CD4-positive, CD25-positive, alpha-beta regulatory T cell (primary cell): ENCODE results near the gene MBTPS1. TPM values are rescaled to one million over a fixed set of nuclear protein-coding genes. Genes with fewer than 3 reads are reported as not detected.

Source experiments
- ATAC-seq, 2 donors: fragments of 150-1000 bp; cut with Tn5 transposase; one replicate each; pipeline ENCODE4 v1.10.0; 2021; ENCODE audit warnings: low read depth in 2 of 2, moderate number of reproducible peaks in 2 of 2, moderate library complexity in 1 of 2
- DNase-seq, 3 donors: peaks; one replicate each; pipeline versions ENCODE4 v3.0.0 to v3.0.0-alpha.2; 2012 to 2022; ENCODE audit warnings: mixed read lengths in 1 of 3
- H3K27ac ChIP-seq: one replicate; pipeline ENCODE4 v1.7.0; 2013; ENCODE audit warnings: mild to moderate bottlenecking, low read length; ENCODE audit not compliant: insufficient read depth, poor library complexity, severe bottlenecking
- H3K27me3 ChIP-seq: one replicate; pipeline ENCODE4 v1.7.0; 2013; ENCODE audit warnings: low read length; ENCODE audit not compliant: control insufficient read depth, insufficient read depth
- H3K36me3 ChIP-seq: one replicate; pipeline ENCODE4 v1.7.0; 2013; ENCODE audit warnings: mild to moderate bottlenecking, low read length, moderate library complexity; ENCODE audit not compliant: control insufficient read depth, insufficient read depth
- H3K4me1 ChIP-seq: 2 replicates; pipeline ENCODE4 v1.7.0; 2013; ENCODE audit warnings: mild to moderate bottlenecking, low read length; ENCODE audit not compliant: insufficient read depth, control insufficient read depth, poor library complexity, severe bottlenecking
- H3K4me3 ChIP-seq: one replicate; pipeline ENCODE4 v1.7.0; 2013; ENCODE audit warnings: low read depth, mild to moderate bottlenecking, low read length, moderate library complexity
- H3K9me3 ChIP-seq, 2 experiments: 1 replicate in 1 of 2; 2 replicates in 1 of 2; pipeline ENCODE4 v1.7.0; 2013; ENCODE audit warnings: low read length in 2 of 2, mild to moderate bottlenecking in 1 of 2, moderate library complexity in 1 of 2; ENCODE audit not compliant: control insufficient read depth in 2 of 2
- H3K27ac Mint-ChIP-seq, 3 donors: one replicate each; pipeline ENCODE4 v1.8.0; 2020 to 2022; ENCODE audit warnings: mild to moderate bottlenecking in 3 of 3, mixed read lengths in 3 of 3, moderate library complexity in 2 of 3
- H3K27me3 Mint-ChIP-seq: one replicate; pipeline ENCODE4 v1.8.0; 2022; ENCODE audit warnings: mild to moderate bottlenecking, mixed read lengths
- H3K36me3 Mint-ChIP-seq: one replicate; pipeline ENCODE4 v1.8.0; 2020; ENCODE audit warnings: mixed read lengths
- H3K4me1 Mint-ChIP-seq, 4 donors: one replicate each; pipeline ENCODE4 v1.8.0; 2020 to 2022; ENCODE audit warnings: mixed read lengths in 4 of 4, mild to moderate bottlenecking in 1 of 4
- H3K4me3 Mint-ChIP-seq, 4 donors: one replicate each; pipeline ENCODE4 v1.8.0; 2020 to 2022; ENCODE audit warnings: mild to moderate bottlenecking in 4 of 4, mixed read lengths in 4 of 4, moderate library complexity in 3 of 4
- H3K9me3 Mint-ChIP-seq, 7 donors: one replicate each; pipeline ENCODE4 v1.8.0; 2020 to 2022; ENCODE audit warnings: mixed read lengths in 7 of 7, mild to moderate bottlenecking in 3 of 7, moderate library complexity in 2 of 7
- polyA plus RNA-seq, 4 donors: library from polyadenylated mRNA; unstranded; fragments of 300-500 nt; fragmentation: Illumina TruSeq; gene quantifications; one replicate each; pipeline ENCODE4 v1.2.3, GENCODE V29; 2021
- total RNA-seq: library from RNA; stranded (reverse); gene quantifications from one replicate; pipeline ENCODE4 v1.2.3, GENCODE V29; 2022

The MBTPS1 gene
- 118 TPM for total RNA-seq
- polyA plus RNA-seq = 10 to 100 TPM; 40.6 to 62.5 (median 47.8) TPM

DNA sequence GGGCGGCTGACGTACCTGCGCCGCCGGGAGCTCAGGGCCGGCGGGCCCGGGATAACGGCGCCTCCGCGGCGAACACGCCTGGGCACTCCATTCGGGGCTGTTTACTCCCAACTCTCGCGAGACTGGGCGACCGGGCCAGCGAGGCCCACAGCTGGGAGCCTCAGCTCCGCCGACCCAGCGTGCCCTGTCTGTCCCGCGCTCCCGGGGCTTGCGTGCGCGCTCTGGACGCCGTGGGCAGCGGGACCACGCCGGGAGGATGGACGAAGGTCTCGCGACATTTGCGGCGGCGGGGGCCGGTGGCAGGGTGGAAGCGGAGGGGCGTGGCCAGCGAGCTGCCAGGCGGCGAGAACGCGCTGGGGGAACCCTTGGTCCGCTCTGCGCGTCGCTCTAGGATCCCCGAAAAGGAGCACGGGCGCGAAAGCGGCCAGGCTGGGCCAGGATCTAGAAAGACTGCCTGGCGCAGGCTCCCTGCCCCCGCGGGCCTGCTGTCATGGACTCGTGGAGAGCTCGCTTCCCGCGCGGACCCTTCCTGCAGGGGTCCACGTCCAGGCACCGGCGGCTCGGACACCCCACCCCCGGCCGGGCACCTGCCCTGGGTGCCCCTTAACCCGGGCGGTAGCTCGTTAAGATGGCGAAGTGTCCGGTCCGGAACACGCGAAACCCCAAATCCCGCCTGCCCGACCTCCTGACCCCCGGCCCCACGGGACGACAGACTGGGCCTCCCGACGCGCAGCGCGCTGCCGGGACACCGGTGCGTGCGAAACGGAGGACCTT, at the start of gene MBTPS1:
MBTPS1 (minus strand) TSS at position 223 of the 774 bp plus-strand sequence. CDS start 15,159 bp downstream, outside the sequence.
- no peaks in the 10 kb centered on the region for H3K9me3 Mint-ChIP-seq
- H3K36me3 Mint-ChIP-seq = peaks cover 2% of the 10 kb centered on the region
- no peaks in the 10 kb centered on the region for H3K27me3 Mint-ChIP-seq
- Histone ChIP-seq H3K4me3 (peak within 1 kb of the TSS; percentile 95), H3K9me3 (no peaks in the 10 kb centered on the region), H3K27ac (peak within 1 kb of the TSS; percentile 91), H3K36me3 (no peaks in the 10 kb centered on the region), H3K4me1 (peaks cover 30% of the 10 kb centered on the region), H3K27me3 (no peaks in the 10 kb centered on the region)
- peaks cover 13 to 32% (median 21%) of the 10 kb centered on the region in 4 donors for H3K4me1 Mint-ChIP-seq
- DNase-seq (peak; percentile 97 to 99 (median 98)), ATAC-seq (peak; percentile 90 to 92)
- H3K4me3 Mint-ChIP-seq = peak within 1 kb of the TSS; percentile 95 to 98 (median 96)
- peak within 1 kb of the TSS; percentile 96 to 98 (median 98) for H3K27ac Mint-ChIP-seq

DNA sequence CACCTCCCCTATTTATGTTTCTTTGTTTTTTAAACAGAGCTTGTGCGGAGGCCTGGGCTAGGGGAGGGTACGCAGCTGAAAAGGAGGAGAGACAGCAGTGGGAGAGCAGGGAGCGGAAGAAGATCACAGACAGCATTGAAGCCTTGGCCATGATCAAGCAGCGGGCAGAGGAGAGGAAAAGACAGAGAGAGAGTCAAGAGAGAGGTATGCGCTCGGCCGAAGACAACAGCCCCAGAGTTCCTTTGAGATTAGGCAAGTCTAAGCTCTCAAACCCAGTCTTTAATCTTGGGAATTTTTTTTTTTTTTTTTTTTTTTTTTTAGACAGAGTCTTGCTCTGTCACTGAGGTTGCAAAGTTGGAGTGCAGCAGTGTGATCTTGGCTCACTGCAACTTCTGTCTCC, 49.0 kb upstream of the MBTPS1 start:
- H3K4me3 Mint-ChIP-seq = no peak overlapping the region
- H3K27me3 Mint-ChIP-seq = peaks cover 34% of the 10 kb centered on the region
- H3K36me3 ChIP-seq = no peaks in the 10 kb centered on the region
- H3K4me1 ChIP-seq = no peaks in the 10 kb centered on the region
- H3K9me3 ChIP-seq = no peaks in the 10 kb centered on the region
- peaks cover 0 to 5% (median 0%) of the 10 kb centered on the region in 7 donors for H3K9me3 Mint-ChIP-seq
- H3K36me3 Mint-ChIP-seq = no peaks in the 10 kb centered on the region
- H3K4me1 Mint-ChIP-seq = no peaks in the 10 kb centered on the region
- DNase-seq (no peak), ATAC-seq (no peak)
- no peak overlapping the region for H3K4me3 ChIP-seq
- peaks cover 7% of the 10 kb centered on the region for H3K27me3 ChIP-seq
- no peak overlapping the region for H3K27ac Mint-ChIP-seq
- H3K27ac ChIP-seq = no peak overlapping the region

DNA sequence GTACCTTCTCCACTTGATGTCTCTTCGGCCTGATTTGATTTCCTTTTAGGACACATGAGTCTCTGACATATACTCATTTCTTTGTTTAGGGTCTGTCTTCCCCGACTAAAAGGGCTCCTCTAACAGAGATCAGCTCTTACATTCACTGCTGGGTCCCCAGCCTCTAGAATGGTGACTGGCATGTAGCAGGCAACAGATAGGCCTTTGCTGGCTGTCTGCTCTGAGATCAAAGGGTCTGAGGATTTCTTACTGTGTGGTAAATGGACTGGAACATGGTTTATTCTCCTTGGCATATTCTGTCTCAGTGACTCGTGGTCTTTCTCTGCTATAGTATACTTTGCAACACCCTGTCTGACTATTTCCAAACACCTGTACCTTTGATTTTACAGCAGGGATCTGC, 45.1 kb upstream of the MBTPS1 start:
- no peaks in the 10 kb centered on the region for H3K4me1 ChIP-seq
- no peaks in the 10 kb centered on the region for H3K36me3 ChIP-seq
- no peak for DNase-seq
- H3K27ac Mint-ChIP-seq = peak overlapping the region in 1 of 3 donors; percentile 21
- no peak overlapping the region for H3K4me3 Mint-ChIP-seq
- no peak overlapping the region for H3K4me3 ChIP-seq
- no peak overlapping the region for H3K27ac ChIP-seq
- H3K9me3 ChIP-seq = no peaks in the 10 kb centered on the region
- no peaks in the 10 kb centered on the region for H3K36me3 Mint-ChIP-seq
- no peaks in the 10 kb centered on the region for H3K4me1 Mint-ChIP-seq
- H3K9me3 Mint-ChIP-seq = peaks cover 0 to 3% (median 0%) of the 10 kb centered on the region in 7 donors
- H3K27me3 Mint-ChIP-seq = peaks cover 51% of the 10 kb centered on the region
- peaks cover 7% of the 10 kb centered on the region for H3K27me3 ChIP-seq
- ATAC-seq = no peak

DNA sequence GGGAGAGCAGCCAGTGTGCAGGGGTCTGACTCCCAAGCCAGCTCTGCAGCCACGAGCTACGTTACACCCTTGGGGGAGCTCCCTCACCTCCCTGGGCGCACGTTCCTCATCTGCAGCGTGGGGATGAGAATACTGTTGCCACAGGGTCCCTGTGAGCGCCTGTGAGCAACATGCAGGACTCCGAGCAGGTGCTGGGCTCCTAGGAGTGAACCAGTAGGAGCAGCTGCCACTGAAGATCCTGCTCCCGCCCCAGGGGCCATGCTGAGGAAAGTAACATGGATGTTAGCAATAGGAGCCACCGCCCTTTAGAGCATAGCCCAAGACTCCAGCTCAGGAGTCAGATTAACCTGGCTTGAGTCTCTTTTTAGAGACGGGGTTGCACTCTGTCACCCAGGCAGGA, 44.3 kb upstream of the MBTPS1 start:
- peaks cover 0 to 3% (median 0%) of the 10 kb centered on the region in 7 donors for H3K9me3 Mint-ChIP-seq
- H3K27me3 Mint-ChIP-seq = peaks cover 54% of the 10 kb centered on the region
- H3K4me3 ChIP-seq = no peak overlapping the region
- H3K9me3 ChIP-seq = no peaks in the 10 kb centered on the region
- H3K4me1 Mint-ChIP-seq = no peaks in the 10 kb centered on the region
- H3K36me3 Mint-ChIP-seq = no peaks in the 10 kb centered on the region
- no peaks in the 10 kb centered on the region for H3K4me1 ChIP-seq
- no peak overlapping the region for H3K27ac ChIP-seq
- H3K36me3 ChIP-seq = no peaks in the 10 kb centered on the region
- peaks cover 7% of the 10 kb centered on the region for H3K27me3 ChIP-seq
- no peak overlapping the region for H3K27ac Mint-ChIP-seq
- DNase-seq (no peak), ATAC-seq (no peak)
- no peak overlapping the region for H3K4me3 Mint-ChIP-seq

DNA sequence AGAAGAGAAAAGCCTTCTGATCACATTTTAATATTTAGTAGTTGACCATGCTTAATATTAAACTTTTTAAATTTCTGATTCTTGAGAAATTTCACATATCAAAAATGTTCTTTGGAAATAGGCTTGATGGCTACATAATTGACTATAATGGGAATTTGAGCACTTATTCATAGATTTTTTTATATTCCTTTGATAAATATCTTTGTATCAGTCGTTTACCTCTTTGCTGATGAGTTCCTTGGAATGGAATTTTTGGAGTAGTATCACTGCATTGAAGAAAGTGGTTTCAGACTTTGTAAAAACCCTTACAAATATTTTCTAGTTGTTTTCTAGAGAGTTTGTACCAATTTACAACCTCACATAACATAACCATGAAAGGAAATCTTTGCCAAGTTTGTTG, 43.1 kb upstream of the MBTPS1 start:
- DNase-seq = no peak
- Mint-ChIP-seq H3K27me3 (peaks cover 48% of the 10 kb centered on the region), H3K36me3 (no peaks in the 10 kb centered on the region), H3K9me3 (peaks cover 0 to 1% (median 0%) of the 10 kb centered on the region in 7 donors), H3K4me1 (no peaks in the 10 kb centered on the region), H3K4me3 (no peak overlapping the region), H3K27ac (no peak overlapping the region)
- peaks cover 10% of the 10 kb centered on the region for H3K27me3 ChIP-seq
- no peak overlapping the region for H3K4me3 ChIP-seq
- H3K36me3 ChIP-seq = no peaks in the 10 kb centered on the region
- no peak overlapping the region for H3K27ac ChIP-seq
- no peaks in the 10 kb centered on the region for H3K4me1 ChIP-seq
- ATAC-seq = no peak
- no peaks in the 10 kb centered on the region for H3K9me3 ChIP-seq

DNA sequence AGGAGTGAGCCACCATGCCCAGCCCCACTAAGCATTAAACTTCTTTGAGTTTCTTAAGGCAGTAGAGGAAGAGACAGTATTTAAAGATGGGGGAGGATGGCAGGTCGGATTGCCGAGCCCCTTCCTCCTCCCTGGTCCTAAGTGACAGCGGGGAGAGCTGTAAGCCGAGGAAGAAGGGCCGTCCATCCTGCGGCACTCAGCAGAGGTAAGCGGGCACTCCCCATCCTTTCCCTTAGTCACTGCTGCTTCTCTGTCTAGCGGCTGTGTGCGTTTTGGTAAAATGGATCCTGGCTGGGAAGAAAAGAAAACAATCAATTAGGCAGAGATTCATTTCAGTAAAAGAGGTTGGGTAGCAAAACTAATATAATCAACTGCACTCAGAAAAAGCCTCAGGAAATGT, 42.3 kb upstream of the MBTPS1 start:
- no peak for ATAC-seq

DNA sequence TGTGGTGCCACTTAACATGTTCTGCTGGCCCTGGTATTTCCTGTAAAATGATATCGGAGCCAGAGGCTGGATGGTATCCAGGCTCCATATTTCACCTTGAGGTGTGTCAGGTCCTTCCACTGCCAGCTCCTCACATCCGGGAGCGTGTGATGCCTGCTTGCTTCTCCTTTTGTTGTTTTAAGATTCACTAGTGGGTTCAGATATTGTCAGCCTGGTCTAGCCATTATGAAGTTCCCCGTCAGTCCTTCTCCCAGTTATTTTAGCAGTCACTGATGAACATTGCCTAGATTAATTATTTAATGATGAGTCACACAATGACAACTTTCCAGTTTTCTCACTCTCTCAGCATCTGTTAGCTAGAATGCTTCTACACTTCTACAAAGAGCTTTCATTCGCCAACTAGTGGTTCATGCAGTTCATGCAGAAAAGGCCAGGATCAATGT, 39.6 kb upstream of the MBTPS1 start:
- H3K36me3 ChIP-seq = no peaks in the 10 kb centered on the region
- H3K4me1 Mint-ChIP-seq = no peaks in the 10 kb centered on the region
- DNase-seq = no peak
- no peaks in the 10 kb centered on the region for H3K9me3 ChIP-seq
- H3K27ac ChIP-seq = no peak overlapping the region
- no peak for ATAC-seq
- H3K9me3 Mint-ChIP-seq = peaks cover 0 to 1% (median 0%) of the 10 kb centered on the region in 7 donors
- no peak overlapping the region for H3K27ac Mint-ChIP-seq
- H3K4me1 ChIP-seq = no peaks in the 10 kb centered on the region
- peaks cover 3% of the 10 kb centered on the region for H3K27me3 ChIP-seq
- peaks cover 47% of the 10 kb centered on the region for H3K27me3 Mint-ChIP-seq
- H3K4me3 Mint-ChIP-seq = no peak overlapping the region
- no peaks in the 10 kb centered on the region for H3K36me3 Mint-ChIP-seq
- H3K4me3 ChIP-seq = no peak overlapping the region

More for the DNA sequence above, 42.3 kb upstream of the MBTPS1 start:
- DNase-seq = no peak
- Mint-ChIP-seq H3K27ac (no peak overlapping the region), H3K9me3 (peaks cover 0 to 1% (median 0%) of the 10 kb centered on the region in 7 donors), H3K27me3 (peaks cover 47% of the 10 kb centered on the region), H3K4me3 (no peak overlapping the region), H3K4me1 (no peaks in the 10 kb centered on the region), H3K36me3 (no peaks in the 10 kb centered on the region)
- no peak overlapping the region for H3K4me3 ChIP-seq
- H3K27ac ChIP-seq = no peak overlapping the region
- H3K4me1 ChIP-seq = no peaks in the 10 kb centered on the region
- no peaks in the 10 kb centered on the region for H3K36me3 ChIP-seq
- peaks cover 3% of the 10 kb centered on the region for H3K27me3 ChIP-seq
- H3K9me3 ChIP-seq = no peaks in the 10 kb centered on the region

DNA sequence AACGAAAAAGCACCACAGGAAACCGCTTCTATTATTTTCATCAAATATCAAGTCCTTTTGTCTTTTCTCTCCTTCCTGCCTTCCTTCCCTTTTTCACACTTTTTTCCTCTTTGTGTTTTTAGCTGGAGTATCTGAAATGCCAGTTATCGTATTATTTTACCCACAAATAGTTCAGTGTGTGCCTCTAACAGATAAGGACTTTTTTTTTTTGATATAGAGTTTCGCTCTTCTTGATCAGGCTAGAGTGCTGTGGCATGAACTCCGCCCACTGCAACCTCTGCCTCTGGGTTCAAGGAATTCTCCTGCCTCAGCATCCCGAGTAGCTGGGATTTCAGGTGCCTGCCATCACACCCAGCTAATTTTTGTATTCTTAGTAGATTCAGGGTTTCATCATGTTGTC, 39.0 kb upstream of the MBTPS1 start:
- ATAC-seq (no peak), DNase-seq (no peak)
- H3K9me3 Mint-ChIP-seq = peaks cover 0 to 1% (median 0%) of the 10 kb centered on the region in 7 donors
- Histone ChIP-seq H3K9me3 (no peaks in the 10 kb centered on the region), H3K4me3 (no peak overlapping the region), H3K27ac (no peak overlapping the region), H3K4me1 (no peaks in the 10 kb centered on the region), H3K27me3 (peaks cover 3% of the 10 kb centered on the region), H3K36me3 (no peaks in the 10 kb centered on the region)
- no peak overlapping the region for H3K4me3 Mint-ChIP-seq
- no peaks in the 10 kb centered on the region for H3K36me3 Mint-ChIP-seq
- no peaks in the 10 kb centered on the region for H3K4me1 Mint-ChIP-seq
- peak overlapping the region in 1 of 3 donors; percentile 58 for H3K27ac Mint-ChIP-seq
- peaks cover 47% of the 10 kb centered on the region for H3K27me3 Mint-ChIP-seq
